ENCODE measurements around the gene ITPRID1. TPM values are rescaled to one million over a fixed set of nuclear protein-coding genes. Genes with fewer than 3 reads are reported as not detected.

The ITPRID1 gene
- total RNA-seq, 1 experiment from 2014 or later = 1.2 TPM

DNA sequence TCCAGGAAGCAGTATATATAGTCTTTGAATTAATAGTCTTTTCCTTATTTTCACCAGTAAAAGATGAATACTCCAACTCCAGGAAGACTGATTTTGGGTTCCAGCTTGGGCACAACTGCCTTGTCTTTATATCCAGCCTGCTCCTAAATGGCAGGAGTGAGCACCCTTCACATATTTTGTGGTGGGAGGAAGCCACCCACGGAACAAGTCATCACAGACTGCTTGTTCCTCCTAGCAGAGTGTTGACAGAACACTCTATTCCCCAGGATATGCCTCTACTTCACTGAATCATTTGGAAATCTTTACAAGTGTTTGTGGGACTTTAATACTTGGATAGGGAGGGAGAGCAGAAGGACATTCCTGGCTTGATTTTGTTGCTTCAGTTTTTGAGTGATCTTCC lies 31.7 kb downstream of the ITPRID1 start:
- H2BK120ac ChIP-seq (ENCODE audit: low read depth, low read length, poor library complexity, severe bottlenecking) = no peak overlapping the region
- no peak overlapping the region for H3T11ph ChIP-seq (ENCODE audit: low read length)
- Mint-ChIP-seq H3K27ac (no peak overlapping the region), H3K4me1 (peaks cover 8 to 21% of the 10 kb centered on the region in 2 experiments), H3K9me3 (no peaks in the 10 kb centered on the region), H3K4me3 (no peak overlapping the region), H3K36me3 (ENCODE audit: insufficient read depth in 1 of 3, low read depth in 3 of 3) (peaks cover 0 to 5% (median 0%) of the 10 kb centered on the region in 3 experiments; a peak in 1 of 7 replicates), H3K27me3 (ENCODE audit: low read depth) (no peaks in the 10 kb centered on the region)
- no peak overlapping the region for H4K8ac ChIP-seq (replicated peaks; ENCODE audit: insufficient read length, low read depth, low read length)
- H2BK5ac ChIP-seq (ENCODE audit: insufficient read length, low read length) = no peak overlapping the region
- H4K20me1 ChIP-seq (ENCODE audit: control insufficient read depth, insufficient read depth, insufficient read length) = no peaks in the 10 kb centered on the region
- no peak overlapping the region for H3K9ac ChIP-seq (ENCODE audit: extremely low read depth, insufficient read length, low read length)
- no peak overlapping the region for H2BK12ac ChIP-seq (ENCODE audit: insufficient read length, low read depth, low read length)
- no peaks in the 10 kb centered on the region for H3K23me2 ChIP-seq (ENCODE audit: insufficient read length, low read depth, low read length, poor library complexity, severe bottlenecking)
- H4K5ac ChIP-seq (ENCODE audit: insufficient read length, low read depth, low read length) = no peak overlapping the region
- no peak overlapping the region for H2AFZ ChIP-seq (ENCODE audit: low read length)
- WGBS (ENCODE audit: extremely low coverage, insufficient read length, low lambda C conversion rate) = no CpG with 5 or more reads among the region's 1 CpG
- H4K91ac ChIP-seq (ENCODE audit: insufficient read length, low read depth, low read length) = no peak overlapping the region
- no peak overlapping the region for H3K4ac ChIP-seq (ENCODE audit: low read depth, low read length)
- no peaks in the 10 kb centered on the region for H3K4me1 ChIP-seq (ENCODE audit: insufficient read depth, low read length)
- no peak overlapping the region for H2AK5ac ChIP-seq (ENCODE audit: insufficient read length, low read length)
- H3K79me2 ChIP-seq (ENCODE audit: insufficient read depth, low read length) = no peaks in the 10 kb centered on the region
- no peaks in the 10 kb centered on the region for H3K9me3 ChIP-seq (ENCODE audit: control insufficient read depth, low read depth, low read length)
- no peak overlapping the region for H3K4me2 ChIP-seq (ENCODE audit: insufficient read depth, insufficient read length, low read length)
- H2BK15ac ChIP-seq (ENCODE audit: low read depth, low read length) = no peak overlapping the region
- H2BK20ac ChIP-seq (ENCODE audit: low read depth, low read length, poor library complexity, severe bottlenecking) = no peak overlapping the region
- no peaks in the 10 kb centered on the region for H3K27me3 ChIP-seq (ENCODE audit: insufficient read depth, low read length)
- H3K18ac ChIP-seq (ENCODE audit: insufficient read length, low read depth, low read length) = no peak overlapping the region
- DNase-seq = no peak
- H3K14ac ChIP-seq (ENCODE audit: insufficient read depth, low read length) = no peak overlapping the region
- TF ChIP-seq, protein P1, sequence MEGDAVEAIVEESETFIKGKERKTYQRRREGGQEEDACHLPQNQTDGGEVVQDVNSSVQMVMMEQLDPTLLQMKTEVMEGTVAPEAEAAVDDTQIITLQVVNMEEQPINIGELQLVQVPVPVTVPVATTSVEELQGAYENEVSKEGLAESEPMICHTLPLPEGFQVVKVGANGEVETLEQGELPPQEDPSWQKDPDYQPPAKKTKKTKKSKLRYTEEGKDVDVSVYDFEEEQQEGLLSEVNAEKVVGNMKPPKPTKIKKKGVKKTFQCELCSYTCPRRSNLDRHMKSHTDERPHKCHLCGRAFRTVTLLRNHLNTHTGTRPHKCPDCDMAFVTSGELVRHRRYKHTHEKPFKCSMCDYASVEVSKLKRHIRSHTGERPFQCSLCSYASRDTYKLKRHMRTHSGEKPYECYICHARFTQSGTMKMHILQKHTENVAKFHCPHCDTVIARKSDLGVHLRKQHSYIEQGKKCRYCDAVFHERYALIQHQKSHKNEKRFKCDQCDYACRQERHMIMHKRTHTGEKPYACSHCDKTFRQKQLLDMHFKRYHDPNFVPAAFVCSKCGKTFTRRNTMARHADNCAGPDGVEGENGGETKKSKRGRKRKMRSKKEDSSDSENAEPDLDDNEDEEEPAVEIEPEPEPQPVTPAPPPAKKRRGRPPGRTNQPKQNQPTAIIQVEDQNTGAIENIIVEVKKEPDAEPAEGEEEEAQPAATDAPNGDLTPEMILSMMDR (conservative IDR thresholded peaks at IDR 0.05) = no peak
- H3K27ac ChIP-seq (ENCODE audit: insufficient read length, low read depth, low read length) = no peak overlapping the region
- no peak overlapping the region for H3K56ac ChIP-seq (ENCODE audit: insufficient read length, low read depth, low read length)
- no peaks in the 10 kb centered on the region for H3K79me1 ChIP-seq (ENCODE audit: insufficient read depth, low read depth, low read length, poor library complexity, severe bottlenecking)
- H3K23ac ChIP-seq (ENCODE audit: insufficient read length, low read depth, low read length) = no peak overlapping the region
